NCI-H2081 treated with DMSO at 0.1 percent for 48 hours (cell line): ENCODE data around the gene NKAPL.

Experiments used
- DNase-seq: peaks from one replicate; lab custom pipeline; 2025; lab: John Stamatoyannopoulos, UW

Gene NKAPL

DNA sequence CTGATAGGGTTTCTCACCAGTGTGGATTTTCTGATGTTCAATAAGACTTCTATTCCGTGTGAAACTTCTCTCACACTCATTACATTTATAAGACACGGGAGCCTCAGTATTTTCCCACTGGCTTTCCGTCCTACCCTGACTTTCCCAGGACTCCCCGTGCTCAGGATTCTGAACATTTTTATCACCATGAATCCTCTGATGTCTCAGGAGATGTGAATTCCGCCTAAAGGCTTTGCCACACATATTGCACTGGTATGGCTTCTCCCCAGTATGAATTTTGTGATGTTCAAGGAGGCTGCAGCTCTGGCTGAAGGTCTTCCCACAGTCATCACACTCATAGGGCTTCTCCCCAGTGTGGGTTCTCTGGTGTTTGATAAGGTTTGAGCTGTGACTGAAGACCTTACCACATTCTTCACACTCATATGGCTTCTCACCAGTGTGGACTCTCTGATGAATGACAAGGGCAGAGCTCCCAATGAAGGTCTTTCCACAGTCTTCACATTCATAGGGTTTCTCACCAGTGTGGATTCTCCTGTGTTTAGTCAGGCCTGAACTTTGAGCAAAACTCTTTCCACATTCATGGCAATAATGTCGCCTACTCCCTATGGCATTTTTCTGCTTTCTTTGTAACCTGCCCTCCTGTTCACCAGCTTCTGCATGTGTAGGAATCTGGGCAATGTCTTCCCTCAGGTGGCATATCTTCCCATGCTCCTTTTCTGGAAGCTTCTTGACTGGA is 13.7 kb upstream of the NKAPL start:
- DNase-seq: no peak

DNA sequence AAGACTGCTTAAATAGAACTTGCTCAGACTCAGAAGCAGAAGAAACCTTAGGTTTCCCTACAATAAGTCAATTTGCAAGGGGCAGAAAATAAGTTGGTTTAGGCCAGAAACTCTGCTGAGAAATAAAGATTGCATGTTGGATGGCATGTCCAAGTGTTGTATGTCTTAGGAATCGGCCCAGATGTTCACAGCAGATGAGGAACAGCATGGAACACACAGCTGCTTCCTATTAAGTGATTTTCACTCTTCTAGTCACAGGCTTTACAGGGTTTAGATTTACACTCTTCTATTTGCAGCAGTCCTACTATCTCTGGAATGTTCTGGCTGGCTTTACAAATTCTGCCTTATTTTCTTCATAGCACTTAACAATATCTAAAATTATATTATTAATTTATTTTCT is 10.2 kb upstream of the NKAPL start:
- no peak for DNase-seq

DNA sequence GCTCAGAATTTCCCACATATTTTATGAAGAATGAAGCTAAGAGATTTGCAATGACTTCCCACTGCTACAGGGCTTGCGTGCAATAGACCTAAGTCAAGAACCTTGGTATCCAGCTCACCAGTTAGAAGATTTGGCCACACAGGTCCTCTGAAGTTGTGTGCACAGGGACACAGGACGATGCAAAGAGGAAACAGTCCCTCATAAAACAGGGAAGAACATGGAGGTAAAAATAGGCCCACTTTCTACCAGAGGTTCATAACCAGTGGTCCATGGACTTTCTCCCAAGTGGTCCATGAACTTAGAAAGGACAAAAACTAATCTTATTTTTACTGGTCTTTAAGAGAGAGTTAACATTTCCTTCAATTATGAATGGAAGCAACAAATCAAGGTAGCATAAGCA is 8.3 kb upstream of the NKAPL start:
- DNase-seq: no peak

DNA sequence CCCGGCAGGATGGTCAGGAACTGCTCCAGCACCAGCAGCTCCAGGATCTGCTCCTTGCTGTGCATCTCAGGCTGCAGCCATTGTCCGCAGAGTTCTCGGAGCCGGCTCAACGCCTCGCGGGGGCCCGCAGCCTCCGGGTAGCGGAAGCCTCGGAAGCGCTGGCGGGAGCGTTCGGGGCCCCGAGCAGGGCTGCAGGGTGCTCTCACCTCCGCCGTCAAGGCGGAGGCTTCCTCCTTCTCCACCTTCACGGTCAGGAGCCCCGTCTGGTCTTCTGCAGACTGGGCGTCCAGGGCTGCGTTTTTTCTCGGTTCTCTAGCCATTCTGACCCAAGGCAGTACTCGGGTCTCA is 7.5 kb upstream of the NKAPL start:
- no peak for DNase-seq

DNA sequence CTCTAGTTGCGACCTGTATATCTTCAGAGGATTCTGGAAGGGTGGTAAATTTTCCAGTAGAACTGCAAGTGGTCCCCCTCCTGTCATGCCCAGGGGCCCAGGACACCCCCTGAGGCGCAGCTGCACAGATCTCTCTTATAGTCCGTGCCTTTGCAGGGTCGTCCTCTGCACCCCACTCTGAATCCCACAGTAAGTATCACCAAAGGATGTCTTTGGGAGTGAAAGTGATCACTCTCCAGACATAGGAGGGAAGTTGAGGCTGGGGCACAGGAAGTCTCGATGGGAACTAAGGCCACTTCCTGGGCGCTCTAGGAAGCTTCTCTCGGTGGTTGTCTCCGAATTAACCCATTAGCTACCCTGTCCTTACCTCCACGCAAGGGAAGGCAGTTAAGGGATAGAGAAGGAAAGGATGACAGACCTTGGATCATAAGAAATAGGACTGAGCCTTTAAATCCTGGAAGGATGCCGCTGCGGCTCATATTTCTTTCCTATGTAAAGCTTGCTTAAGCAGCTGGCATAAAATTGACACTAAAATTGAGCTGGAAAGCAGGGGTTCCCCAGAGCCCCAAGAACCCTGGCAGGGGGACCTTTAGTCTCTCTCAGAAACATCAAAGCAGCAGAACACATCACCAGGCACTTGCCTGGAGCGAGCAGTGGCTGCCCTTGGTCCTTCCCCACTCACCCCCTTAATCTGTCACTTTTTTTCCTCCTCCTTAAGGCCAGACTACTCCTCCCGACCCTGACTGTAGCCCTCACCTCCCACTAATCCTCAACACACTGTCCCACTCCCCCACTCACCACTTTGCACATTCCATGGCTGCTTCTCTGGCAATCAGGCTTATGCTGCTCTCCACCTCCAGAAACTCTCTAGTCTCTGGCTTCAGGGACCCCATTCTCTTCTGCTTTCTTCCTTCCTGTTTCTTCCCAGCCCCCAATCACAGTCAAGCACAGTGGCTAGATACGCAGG is 6.8 kb upstream of the NKAPL start, which contains the start of gene ZKSCAN4:
ZKSCAN4 (minus strand) TSS at position 261 of the 967 bp plus-strand sequence. CDS start 289 bp downstream, outside the sequence.
- peak; percentile 29 for DNase-seq

DNA sequence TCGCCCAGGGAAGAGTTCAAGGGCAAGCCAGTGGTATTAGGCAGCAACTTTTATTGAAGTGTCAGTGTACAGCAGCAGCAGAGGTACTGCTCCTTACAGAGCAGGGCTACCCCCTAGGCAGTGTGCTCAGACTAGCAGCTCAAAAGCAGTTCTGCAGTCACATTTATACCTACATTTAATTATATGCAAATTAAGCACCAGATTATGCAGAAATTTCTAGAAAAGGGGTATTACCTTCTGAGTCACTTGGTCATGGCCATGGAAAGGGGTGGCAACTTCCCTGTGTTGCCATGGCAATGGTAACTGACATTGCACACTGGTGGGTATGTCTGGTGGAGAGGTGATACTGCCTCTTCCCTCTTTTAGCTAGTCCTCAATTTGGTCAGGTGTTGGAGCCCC is 5.0 kb upstream of the NKAPL start:
- no peak for DNase-seq

DNA sequence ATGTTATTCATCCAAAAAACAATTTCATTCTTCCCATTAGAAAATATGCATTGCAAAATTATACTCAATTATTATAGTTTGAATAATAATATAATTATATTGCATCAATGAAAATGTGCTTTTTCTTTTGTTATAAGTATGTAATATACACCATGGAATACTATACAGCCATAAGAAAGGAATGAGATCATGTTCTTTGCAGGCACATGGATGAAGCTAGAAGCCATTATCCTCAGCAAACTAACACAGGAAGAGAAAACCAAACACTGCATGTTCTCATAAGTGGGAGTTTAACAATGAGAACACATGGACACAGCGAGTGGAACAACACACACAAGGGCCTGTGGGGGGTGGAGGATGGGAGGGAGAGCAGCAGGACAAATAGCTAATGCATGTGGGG is 2.1 kb upstream of the NKAPL start:
- no peak for DNase-seq

DNA sequence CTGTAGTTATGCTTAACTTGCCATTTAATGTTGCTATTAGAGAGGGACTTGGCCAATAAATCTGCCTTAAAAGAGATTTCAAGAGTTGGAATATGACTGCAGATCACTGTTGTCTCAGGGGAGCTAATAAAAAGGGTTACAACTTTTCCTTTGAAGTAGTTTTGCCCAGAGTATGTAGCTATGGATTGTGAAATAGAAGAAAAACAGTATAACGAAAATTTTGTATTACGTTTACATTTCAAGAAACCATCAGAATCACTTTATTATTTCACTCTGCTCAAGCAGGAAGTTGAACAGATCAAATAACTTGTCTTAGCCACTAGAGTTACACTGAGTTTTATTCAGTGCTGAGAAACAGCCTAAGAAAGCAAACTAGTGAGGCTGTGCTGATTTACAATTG is 4.8 kb downstream of the NKAPL start:
- DNase-seq: no peak

DNA sequence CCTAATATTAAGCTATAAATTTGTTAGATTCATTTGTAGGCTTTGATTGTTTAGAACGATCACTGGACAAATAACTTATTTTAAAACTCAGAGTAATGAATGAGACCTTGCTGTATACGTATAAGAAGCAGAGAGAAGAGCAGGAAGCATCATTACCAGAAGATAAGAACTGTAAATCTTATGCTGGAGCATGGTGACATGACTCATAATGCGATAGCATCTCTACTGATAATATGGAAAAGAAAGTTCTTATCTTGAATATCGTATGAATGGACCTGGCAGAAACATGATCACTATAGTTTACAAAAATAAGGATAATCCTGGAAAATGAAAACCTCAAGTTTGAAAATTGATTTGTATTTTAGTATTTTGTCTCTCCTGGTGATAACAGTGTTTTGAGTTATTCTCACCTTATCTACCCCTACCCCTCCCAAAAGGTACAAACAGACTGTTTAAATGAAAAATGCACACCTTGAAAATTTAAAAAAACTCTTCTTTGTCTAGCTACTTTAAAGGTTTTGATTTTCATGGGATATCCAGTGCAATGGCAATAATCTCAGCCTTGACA is 5.8 kb downstream of the NKAPL start:
- no peak for DNase-seq

DNA sequence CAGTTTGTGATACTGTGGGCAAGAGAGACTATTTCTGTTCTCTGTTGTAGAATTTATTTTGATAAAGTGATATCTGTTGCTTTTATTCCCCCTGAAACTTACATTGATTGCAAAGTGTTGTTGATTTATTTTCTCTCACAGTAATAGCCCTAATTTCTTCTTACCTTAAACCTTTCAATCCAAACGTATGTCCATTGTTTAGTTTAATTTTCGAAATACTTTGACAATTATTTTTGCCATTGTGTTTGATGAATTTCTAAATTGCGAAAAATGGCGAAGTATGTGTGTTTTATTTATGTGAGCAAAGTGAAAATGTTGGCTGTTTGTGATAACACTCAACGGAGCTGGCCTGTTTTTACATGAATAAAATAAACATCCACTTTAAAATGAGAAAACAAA is 7.5 kb downstream of the NKAPL start:
- no peak for DNase-seq

DNA sequence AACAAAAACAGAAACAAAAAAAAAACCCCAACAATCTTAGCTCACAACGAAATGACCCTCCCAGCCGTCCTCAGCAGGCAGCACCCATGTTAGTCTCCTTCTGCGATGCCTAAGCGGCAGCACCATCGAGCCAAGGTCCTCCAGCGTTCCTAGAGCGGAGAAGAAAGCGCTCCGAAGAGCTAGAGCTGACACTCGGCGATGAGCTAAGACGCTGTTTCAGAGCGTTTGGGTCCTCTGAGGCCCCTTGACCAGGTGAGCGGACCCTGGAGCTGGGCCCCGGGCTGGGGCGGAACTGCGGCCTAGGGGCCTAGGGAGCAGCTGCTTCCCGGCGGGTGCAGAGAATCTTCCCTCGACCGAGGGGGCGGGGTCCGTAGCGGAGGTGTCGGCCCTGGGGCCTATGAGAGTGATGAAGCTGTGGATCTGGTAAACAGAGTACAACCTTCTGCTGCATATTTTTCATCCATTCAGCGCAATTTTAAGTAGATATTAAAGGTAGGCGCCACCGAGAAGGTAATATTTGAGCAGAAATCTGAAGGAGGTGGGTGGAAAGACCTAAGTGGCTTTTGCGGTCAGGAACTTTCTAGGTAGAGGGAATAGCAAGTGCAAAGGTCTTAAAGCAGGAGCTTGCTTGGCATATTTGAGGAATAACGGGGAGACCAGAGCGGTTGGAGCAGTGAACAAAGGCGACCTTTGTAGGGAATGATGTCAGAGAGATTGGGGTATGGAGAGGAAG is 8.0 kb downstream of the NKAPL start, which contains the start of gene ZSCAN26:
ZSCAN26 (plus strand) TSS at position 182 of the 733 bp plus-strand sequence. CDS start 4,777 bp downstream, outside the sequence.
- DNase-seq: peak; percentile 59

DNA sequence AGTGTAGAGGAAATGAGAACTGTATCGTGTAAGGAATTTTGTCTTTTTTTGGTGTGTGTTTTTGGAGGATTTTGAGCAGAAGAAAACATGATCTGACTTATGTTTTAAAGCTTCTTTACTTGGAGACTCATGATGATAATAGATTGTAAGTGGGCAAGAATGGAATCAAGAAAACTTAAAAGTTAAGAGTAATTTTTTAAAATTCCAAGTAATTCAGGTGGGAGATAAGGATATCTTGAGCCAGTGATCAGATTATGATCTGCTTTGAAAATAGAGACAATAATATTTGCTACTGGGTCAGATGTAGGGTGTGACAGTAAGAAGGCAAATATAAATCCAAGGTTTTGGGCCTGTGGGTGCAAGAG is 8.6 kb downstream of the NKAPL start:
- DNase-seq: no peak

DNA sequence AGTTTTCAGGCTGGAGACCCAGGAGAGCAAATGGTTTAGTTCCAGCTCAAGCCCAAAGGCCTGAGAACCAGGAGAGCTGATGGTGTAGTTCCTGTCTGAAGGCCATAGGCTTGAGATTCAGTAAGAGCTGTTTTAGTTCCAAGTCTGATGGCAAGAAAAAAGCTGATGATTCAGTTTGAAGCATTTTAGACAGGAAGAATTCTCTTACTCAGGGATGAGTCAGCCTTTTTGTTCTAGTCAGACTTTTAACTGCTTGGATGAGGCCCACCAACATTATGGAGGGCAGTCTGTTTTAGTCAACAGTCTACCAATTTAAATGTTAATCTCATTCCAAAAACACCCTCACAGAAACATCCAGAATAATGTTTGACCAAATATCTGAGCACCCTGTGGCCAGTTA is 10.4 kb downstream of the NKAPL start:
- DNase-seq: no peak

DNA sequence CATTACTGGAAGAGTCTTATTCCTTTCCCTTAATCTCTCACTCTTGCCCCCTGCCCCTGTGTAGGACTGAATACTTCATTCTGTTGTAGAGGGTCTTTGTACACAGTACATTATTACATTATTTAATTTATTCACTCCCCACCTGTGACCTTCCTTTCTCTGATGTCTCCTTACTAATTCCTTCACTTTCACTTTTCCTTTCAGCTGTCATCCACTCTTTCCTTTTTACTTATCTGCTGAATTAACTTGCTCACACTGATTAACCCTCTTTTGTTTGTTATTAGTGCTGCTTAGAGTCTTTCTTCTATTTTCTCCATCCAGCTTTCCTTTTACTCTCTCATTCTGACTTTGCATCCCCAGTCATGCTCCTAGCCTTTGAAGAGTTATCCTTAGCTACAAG is 15.8 kb downstream of the NKAPL start:
- no peak for DNase-seq

DNA sequence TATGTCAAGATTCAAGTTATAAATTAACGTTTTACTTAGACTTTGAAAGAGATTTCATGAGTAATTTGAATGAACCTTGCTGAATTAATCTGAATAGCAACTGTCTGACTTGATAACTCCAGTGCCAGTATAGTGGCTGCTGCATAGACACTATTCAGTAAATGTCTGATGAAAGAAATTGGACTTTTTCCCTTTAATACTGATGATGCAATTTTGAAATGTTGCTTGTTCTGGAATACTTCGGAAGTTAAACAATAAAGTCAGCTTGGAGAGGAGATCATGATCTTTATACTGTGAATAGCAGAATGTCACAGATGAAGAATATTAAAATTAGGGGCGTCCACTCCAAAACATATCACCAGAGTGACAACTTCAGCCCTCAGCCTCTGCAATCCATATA is 18.6 kb downstream of the NKAPL start:
- no peak for DNase-seq

DNA sequence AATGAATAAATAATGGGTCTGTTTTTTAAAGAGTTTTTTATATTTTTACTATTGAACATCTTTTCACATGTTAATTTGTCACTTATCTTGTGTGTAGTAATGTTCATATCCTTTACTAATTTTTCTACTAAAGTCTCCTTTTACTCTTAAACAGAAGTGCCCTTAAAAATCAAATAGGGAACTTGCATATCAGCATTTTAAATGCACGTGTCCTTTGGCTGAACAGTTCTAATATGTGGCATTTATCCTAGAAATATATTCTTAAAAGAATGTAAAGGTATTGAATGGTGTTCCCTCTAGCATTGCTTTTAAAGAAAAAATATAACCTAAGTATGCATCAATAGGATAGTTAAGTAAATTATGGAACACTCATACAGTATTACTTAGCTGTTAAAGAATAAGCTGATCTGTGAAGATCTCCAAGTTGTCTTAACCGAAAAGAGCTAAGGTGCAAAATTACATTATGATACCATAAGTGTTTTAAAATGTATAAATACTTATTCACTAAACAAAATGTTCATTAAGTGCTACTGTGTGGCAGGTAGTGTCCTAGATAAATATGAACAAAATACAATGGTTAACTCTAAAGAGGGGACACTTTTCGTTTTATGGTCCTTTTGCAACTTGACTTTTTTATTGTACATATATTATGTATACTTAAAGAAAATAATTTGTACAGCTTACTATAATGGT is 21.6 kb downstream of the NKAPL start:
- no peak for DNase-seq

DNA sequence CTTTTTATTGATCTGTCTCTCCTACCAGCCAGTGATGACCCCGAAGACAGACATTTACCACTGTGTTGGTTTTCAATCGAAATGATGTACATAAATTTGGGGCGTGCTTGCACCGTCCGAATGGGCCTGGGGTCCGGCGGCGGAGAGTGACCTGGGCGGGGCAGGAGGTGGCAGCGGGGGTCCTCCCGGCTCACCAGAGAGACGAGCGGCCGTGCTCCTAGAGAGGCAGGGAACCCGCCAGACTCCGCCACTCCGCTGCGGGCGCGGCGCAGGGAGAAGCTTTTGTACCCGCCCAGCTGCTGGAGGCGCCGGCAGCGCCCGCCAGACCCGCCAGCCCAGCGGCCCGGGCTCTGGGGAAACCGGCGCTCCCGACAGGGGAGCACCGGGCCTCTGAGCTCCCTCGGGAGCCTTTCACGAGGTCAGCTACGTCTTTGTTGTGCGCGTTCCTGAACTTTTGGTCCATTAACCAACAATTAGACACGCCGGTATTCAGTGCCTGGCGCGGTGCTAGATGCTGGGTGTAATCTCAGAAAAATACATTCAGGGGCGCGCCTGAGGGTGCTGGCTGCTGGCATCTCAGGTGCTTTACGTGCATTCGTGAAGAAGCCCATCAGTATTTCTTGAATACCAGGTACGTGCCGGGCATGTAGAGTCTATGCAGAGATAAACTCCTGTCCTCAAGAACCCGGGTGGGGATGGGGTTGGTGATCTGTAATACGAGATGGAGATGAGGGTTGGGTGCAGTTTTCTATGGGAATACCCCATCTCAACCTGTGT is 22.4 kb downstream of the NKAPL start, which contains the start of gene PGBD1:
PGBD1 (plus strand) TSS at position 285 of the 777 bp plus-strand sequence. CDS start 2,242 bp downstream, outside the sequence.
- DNase-seq: peak; percentile 36

DNA sequence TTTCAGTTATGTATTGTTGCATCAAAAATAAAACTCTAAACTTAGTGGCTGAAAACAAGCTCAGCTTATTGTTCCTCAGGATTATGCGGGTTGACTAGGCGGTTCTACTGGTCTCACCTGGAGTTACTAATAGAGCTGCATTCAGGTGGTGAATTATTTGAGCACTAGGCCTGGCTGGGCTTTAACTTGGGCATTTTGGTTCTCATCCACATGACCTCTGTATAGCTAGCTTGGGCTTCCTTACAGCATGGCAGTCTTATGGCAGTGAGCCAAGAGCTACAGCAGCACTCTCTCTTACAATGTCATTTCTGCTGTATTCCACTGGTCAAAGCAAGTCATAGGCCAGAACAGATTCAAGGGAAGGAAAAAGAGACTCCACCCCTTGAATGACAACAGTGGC is 23.8 kb downstream of the NKAPL start:
- no peak for DNase-seq

DNA sequence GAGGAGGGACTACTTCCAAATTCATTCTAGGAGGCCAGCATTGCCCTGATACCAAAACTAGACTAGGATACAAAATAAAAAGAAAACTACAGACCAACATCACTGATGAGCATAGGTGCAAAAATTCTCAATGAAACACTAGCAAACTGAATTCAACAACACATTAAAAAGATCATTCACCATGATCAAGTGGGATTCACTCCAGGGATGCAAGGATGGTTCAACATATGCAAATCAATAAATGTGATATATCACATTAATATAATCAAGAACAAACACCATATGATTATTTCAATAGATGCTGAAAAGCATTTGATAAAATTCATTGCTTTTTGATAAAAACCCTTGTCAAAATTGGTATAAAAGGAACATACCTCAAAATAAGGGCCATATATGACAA is 32.5 kb downstream of the NKAPL start:
- no peak for DNase-seq

DNA sequence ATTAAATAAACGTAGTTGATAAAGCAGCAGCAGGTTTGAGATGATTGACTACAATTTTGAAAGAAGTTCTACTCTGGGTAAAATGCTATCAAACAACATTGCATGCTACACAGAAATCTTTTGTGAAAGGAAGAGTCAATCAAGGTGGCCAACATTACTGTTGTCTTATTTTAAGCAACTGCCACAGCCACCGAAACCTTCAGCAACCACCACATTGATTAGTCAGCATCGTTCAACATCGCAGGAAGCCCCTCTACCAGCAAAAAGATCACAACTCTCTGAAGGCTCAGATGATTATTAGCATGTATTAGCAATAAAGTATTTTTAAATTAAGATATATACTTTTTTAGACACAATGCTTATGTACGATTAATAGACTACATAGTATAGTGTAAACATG is 36.2 kb downstream of the NKAPL start:
- DNase-seq: no peak
